ENCODE measurements around the gene RIT2. TPM values are rescaled to one million over a fixed set of nuclear protein-coding genes. Genes with fewer than 3 reads are reported as not detected.

RIT2 gene
- total RNA-seq, 1 experiment from 2014 or later, result not detected

GRCh38 chr18:42954887-42955286, 160.6 kb downstream of the RIT2 start:
- DNase-seq, result no peak
- Histone ChIP-seq H3K9me3 (ENCODE audit: insufficient read depth, low read depth) (no peaks in the 10 kb centered on the region), H3F3A (ENCODE audit: insufficient read depth, low read depth) (no peaks in the 10 kb centered on the region), H3K4me1 (replicated peaks; ENCODE audit: insufficient read depth) (no peaks in the 10 kb centered on the region), H3K36me3 (ENCODE audit: low read depth) (no peaks in the 10 kb centered on the region), H3K4me2 (no peak overlapping the region), H3K27ac (no peak overlapping the region), H3K9me2 (ENCODE audit: insufficient read depth) (no peaks in the 10 kb centered on the region), H3K79me2 (ENCODE audit: low read depth) (no peaks in the 10 kb centered on the region), H3K4me3 (no peak overlapping the region), H4K20me1 (ENCODE audit: insufficient read depth) (no peaks in the 10 kb centered on the region), H3K27me3 (ENCODE audit: insufficient read depth, low read depth) (no peaks in the 10 kb centered on the region), H2AFZ (no peak overlapping the region)
- no TSS peak for BruUV-seq (replicated peaks)
- intact Hi-C loops (cut with micrococcal nuclease; ENCODE audit: unreplicated experiment), result no loop called here
- POLR2A ChIA-PET (ENCODE audit: unreplicated experiment), result no interaction called here
- TF ChIP-seq EZH2 (IDR thresholded peaks at IDR 0.05; ENCODE audit: low read depth) (no peak), CTCF (conservative IDR thresholded peaks at IDR 0.05) (no peak)
- CTCF ChIA-PET, result no interaction called here

GRCh38 chr18:42953306-42953705, 162.2 kb downstream of the RIT2 start:
- Histone ChIP-seq H3K4me1 (replicated peaks; ENCODE audit: insufficient read depth) (no peaks in the 10 kb centered on the region), H3K27ac (no peak overlapping the region), H3K27me3 (ENCODE audit: insufficient read depth, low read depth) (no peaks in the 10 kb centered on the region), H4K20me1 (ENCODE audit: insufficient read depth) (no peaks in the 10 kb centered on the region), H3K4me3 (no peak overlapping the region), H3F3A (ENCODE audit: insufficient read depth, low read depth) (no peaks in the 10 kb centered on the region), H3K79me2 (ENCODE audit: low read depth) (no peaks in the 10 kb centered on the region), H3K4me2 (no peak overlapping the region), H2AFZ (no peak overlapping the region), H3K36me3 (ENCODE audit: low read depth) (no peaks in the 10 kb centered on the region), H3K9me3 (ENCODE audit: insufficient read depth, low read depth) (no peaks in the 10 kb centered on the region), H3K9me2 (ENCODE audit: insufficient read depth) (no peaks in the 10 kb centered on the region)
- intact Hi-C loops (cut with micrococcal nuclease; ENCODE audit: unreplicated experiment), result no loop called here
- BruUV-seq (replicated peaks), result no TSS peak
- TF ChIP-seq CTCF (conservative IDR thresholded peaks at IDR 0.05) (no peak), EZH2 (IDR thresholded peaks at IDR 0.05; ENCODE audit: low read depth) (no peak)
- DNase-seq, result no peak
- POLR2A ChIA-PET (ENCODE audit: unreplicated experiment), result no interaction called here
- CTCF ChIA-PET, result no interaction called here

- intact Hi-C loops (cut with micrococcal nuclease; ENCODE audit: unreplicated experiment), result no loop called here
- no peaks in the 10 kb centered on the region for H3K27me3 ChIP-seq (ENCODE audit: insufficient read depth, low read depth)
- H2AFZ ChIP-seq, result no peak overlapping the region
- no peaks in the 10 kb centered on the region for H3K9me2 ChIP-seq (ENCODE audit: insufficient read depth)
- POLR2A ChIA-PET (ENCODE audit: unreplicated experiment), result no interaction called here
- no peaks in the 10 kb centered on the region for H3K79me2 ChIP-seq (ENCODE audit: low read depth)
- no peaks in the 10 kb centered on the region for H3F3A ChIP-seq (ENCODE audit: insufficient read depth, low read depth)
- H3K36me3 ChIP-seq (ENCODE audit: low read depth), result no peaks in the 10 kb centered on the region
- no peak overlapping the region for H3K4me2 ChIP-seq
- BruUV-seq (replicated peaks), result no TSS peak
- H4K20me1 ChIP-seq (ENCODE audit: insufficient read depth), result no peaks in the 10 kb centered on the region
- DNase-seq, result no peak
- H3K4me3 ChIP-seq, result no peak overlapping the region
- no peaks in the 10 kb centered on the region for H3K4me1 ChIP-seq (replicated peaks; ENCODE audit: insufficient read depth)
- CTCF ChIA-PET, result no interaction called here
- TF ChIP-seq EZH2 (IDR thresholded peaks at IDR 0.05; ENCODE audit: low read depth) (no peak), CTCF (conservative IDR thresholded peaks at IDR 0.05) (no peak)
- no peak overlapping the region for H3K27ac ChIP-seq
- no peaks in the 10 kb centered on the region for H3K9me3 ChIP-seq (ENCODE audit: insufficient read depth, low read depth)
Measured at GRCh38 chr18:42950732-42951131, 164.8 kb downstream of the RIT2 start.
